ENCODE results near the gene TBCD. TPM values are rescaled to one million over a fixed set of nuclear protein-coding genes. Genes with fewer than 3 reads are reported as not detected.

Gene TBCD
- total RNA-seq, 2 donors from 2014 or later, result 55.0 to 55.5 TPM

DNA sequence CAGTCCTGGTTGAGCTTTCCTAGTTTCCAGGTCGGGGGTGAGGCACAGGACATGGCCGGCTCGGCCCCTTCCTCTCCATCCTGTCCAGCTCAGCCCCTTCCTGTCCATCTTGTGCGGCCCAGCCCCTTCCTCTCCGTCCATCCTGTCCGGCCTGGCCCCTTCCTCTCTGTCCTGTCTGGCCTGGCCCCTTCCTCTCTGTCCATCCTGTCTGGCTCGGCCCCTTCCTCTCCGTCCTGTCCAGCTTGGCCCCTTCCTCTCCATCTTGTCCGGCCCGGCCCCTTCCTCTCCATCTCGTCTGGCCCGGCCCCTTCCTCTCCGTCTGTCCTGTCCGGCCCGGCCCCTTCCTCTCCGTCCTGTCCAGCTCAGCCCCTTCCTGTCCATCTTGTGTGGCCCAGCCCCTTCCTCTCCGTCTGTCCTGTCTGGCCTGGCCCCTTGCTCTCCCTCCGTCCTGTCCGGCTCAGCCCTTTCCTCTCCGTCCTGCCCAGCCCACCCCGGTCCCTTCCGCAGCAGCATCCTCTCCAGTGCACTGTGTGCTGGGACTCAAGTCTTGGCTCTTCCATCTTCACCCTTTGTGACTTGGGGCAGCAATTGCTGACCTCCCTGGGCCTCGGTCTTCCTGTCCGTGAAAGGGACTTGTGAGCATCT lies 93.4 kb downstream of the TBCD start:
- no peaks in the 10 kb centered on the region for H3K4me1 ChIP-seq (ENCODE audit: control insufficient read depth in 1 of 2, low read depth in 2 of 2)
- peaks cover 1% of the 10 kb centered on the region for H3K9me3 ChIP-seq
- no peaks in the 10 kb centered on the region for H3K27me3 ChIP-seq (replicated peaks; ENCODE audit: insufficient read depth)
- no peak overlapping the region for H3K27ac ChIP-seq
- no peak for DNase-seq (ENCODE audit: low spot score)
- no peak for ATAC-seq (ENCODE audit: insufficient number of reproducible peaks, low FRiP score, low read depth)
- no peak for TF ChIP-seq CTCF (IDR thresholded peaks at IDR 0.05)
- no peak overlapping the region for H3K4me3 ChIP-seq
- H3K36me3 ChIP-seq, result no peaks in the 10 kb centered on the region

DNA sequence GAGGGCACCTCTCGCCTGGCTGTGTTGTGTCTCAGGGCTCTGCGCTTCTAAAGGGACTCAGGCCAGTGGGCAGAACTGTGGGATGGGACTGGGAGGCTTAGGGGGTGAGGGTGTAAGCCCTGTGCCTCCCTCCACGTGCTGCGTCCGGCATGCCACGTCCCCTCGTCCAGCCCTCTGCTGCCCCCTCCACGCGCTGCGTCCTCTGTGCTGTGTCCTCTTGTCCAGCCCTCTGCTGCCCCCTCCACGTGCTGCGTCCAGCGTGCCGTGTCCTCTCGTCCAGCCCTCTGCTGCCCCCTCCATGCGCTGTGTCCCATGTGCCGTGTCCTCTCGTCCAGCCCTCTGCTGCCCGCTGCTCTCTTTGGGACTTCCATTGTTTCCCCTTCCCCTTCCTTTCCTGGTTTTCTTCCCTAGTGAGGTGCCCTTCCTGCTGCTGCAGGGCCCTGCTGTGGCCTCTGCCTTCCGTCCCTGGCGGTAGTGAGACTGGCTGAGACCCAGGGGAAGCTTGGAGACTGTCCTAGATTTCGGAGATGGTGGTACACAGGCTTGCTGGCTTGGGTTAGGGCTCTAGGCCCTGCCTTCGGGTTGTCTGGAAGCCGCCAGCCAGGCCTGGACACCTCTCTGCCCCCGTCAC lies 94.3 kb downstream of the TBCD start:
- ATAC-seq (ENCODE audit: insufficient number of reproducible peaks, low FRiP score, low read depth), result no peak

GRCh38 chr17:82848022-82848592 lies 96.2 kb downstream of the TBCD start:
- DNase-seq (ENCODE audit: low spot score) (no peak), ATAC-seq (ENCODE audit: insufficient number of reproducible peaks, low FRiP score, low read depth) (no peak)
- Histone ChIP-seq H3K36me3 (no peaks in the 10 kb centered on the region), H3K4me1 (ENCODE audit: control insufficient read depth in 1 of 2, low read depth in 2 of 2) (no peaks in the 10 kb centered on the region), H3K4me3 (peak overlapping the region; percentile 19), H3K27me3 (replicated peaks; ENCODE audit: insufficient read depth) (no peaks in the 10 kb centered on the region), H3K9me3 (peaks cover 3% of the 10 kb centered on the region), H3K27ac (no peak overlapping the region)
- no peak for TF ChIP-seq CTCF (IDR thresholded peaks at IDR 0.05)

More for the DNA sequence above, 94.3 kb downstream of the TBCD start:
- Histone ChIP-seq H3K4me3 (no peak overlapping the region), H3K9me3 (peaks cover 3% of the 10 kb centered on the region), H3K36me3 (no peaks in the 10 kb centered on the region), H3K27me3 (replicated peaks; ENCODE audit: insufficient read depth) (no peaks in the 10 kb centered on the region), H3K4me1 (ENCODE audit: control insufficient read depth in 1 of 2, low read depth in 2 of 2) (no peaks in the 10 kb centered on the region), H3K27ac (no peak overlapping the region)
- DNase-seq (ENCODE audit: low spot score), result no peak
- no peak for TF ChIP-seq CTCF (IDR thresholded peaks at IDR 0.05)

DNA sequence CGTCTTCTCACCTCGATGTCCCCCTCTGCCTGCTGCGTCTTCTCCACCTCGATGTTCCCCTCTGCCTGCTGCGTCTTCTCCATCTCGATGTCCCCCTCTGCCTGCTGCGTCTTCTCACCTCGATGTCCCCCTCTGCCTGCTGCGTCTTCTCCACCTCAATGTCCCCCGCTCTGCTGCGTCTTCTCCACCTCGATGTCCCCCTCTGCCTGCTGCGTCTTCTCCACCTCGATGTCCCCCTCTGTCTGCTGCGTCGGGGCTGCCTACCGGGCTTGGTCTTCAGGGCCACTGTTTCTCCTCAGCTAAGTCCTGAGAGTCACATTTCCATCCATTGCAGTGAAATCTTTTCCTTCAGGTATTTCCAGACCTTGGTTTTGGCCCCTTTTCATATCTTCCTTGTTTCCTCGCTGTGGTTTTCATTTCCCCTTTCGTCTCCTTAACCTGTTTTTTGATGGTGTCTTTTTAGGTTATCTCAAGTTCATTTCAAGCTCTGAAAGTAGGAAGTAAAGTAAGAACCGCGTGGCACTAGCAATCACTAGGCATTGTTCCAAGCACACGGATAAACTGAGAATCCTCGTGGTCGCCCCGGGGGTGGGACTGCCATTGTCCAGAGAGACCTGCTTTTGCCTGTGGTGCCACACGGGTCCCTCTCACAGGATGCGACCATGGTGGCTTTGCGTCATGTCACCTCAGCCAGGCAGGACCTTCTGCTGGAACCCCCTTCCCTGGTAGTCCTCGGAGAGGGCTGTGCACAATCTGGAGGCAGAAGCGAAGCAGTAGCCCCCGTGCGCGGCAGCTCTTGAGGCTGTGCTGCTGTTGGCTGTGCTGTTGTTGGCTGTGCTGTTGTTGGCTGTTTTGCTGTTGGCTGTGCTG lies 97.4 kb downstream of the TBCD start:
- TF ChIP-seq CTCF (IDR thresholded peaks at IDR 0.05), result no peak
- H3K27me3 ChIP-seq (replicated peaks; ENCODE audit: insufficient read depth), result no peaks in the 10 kb centered on the region
- H3K27ac ChIP-seq, result no peak overlapping the region
- H3K36me3 ChIP-seq, result peaks cover 2% of the 10 kb centered on the region
- H3K4me3 ChIP-seq, result no peak overlapping the region
- no peaks in the 10 kb centered on the region for H3K4me1 ChIP-seq (ENCODE audit: control insufficient read depth in 1 of 2, low read depth in 2 of 2)
- peaks cover 3% of the 10 kb centered on the region for H3K9me3 ChIP-seq
- DNase-seq (ENCODE audit: low spot score) (no peak), ATAC-seq (ENCODE audit: insufficient number of reproducible peaks, low FRiP score, low read depth) (no peak)

- DNase-seq (ENCODE audit: low spot score) (no peak), ATAC-seq (ENCODE audit: insufficient number of reproducible peaks, low FRiP score, low read depth) (no peak)
- no peaks in the 10 kb centered on the region for H3K27me3 ChIP-seq (replicated peaks; ENCODE audit: insufficient read depth)
- H3K36me3 ChIP-seq, result peaks cover 3% of the 10 kb centered on the region
- H3K4me1 ChIP-seq (ENCODE audit: control insufficient read depth in 1 of 2, low read depth in 2 of 2), result no peaks in the 10 kb centered on the region
- H3K9me3 ChIP-seq, result peaks cover 3% of the 10 kb centered on the region
- no peak overlapping the region for H3K4me3 ChIP-seq
- no peak overlapping the region for H3K27ac ChIP-seq
- no peak for TF ChIP-seq CTCF (IDR thresholded peaks at IDR 0.05)
These were observed 99.5 kb downstream of the TBCD start for GRCh38 chr17:82851381-82851780.
